IMR-90 (cell line): Measurements from ENCODE around the gene IL36RN. TPM values are rescaled to one million over a fixed set of nuclear protein-coding genes. Genes with fewer than 3 reads are reported as not detected.

ENCODE experiments used
- ATAC-seq: fragments of 200-7000 bp; cut with Tn5 transposase; 2 replicates; pipeline ENCODE4 v1.9.1; 2020; ENCODE audit warnings: low read depth, mild to moderate bottlenecking, moderate library complexity
- BruUV-seq: library from RNA; stranded (reverse); fragments of 400-500 nt; replicated peaks from 2 replicates; lab custom pipeline; 2021; lab: Mats Ljungman, UMichigan
- CTCF ChIA-PET: fragments of 300-600 bp; formaldehyde crosslinking; extraction: SDS; loops from one replicate; lab custom pipeline; 2021; ENCODE audit warnings: antibody characterized with exemption; lab: Yijun Ruan, JAX
- POLR2A ChIA-PET: fragments of 300-600 bp; sonication (Branson Sonifier 250); formaldehyde crosslinking; loops from one replicate; lab custom pipeline; 2022; ENCODE audit warnings: antibody characterized with exemption; ENCODE audit not compliant: unreplicated experiment; lab: Charles Lee
- DNase-seq: peaks from one replicate; pipeline ENCODE4 v3.0.0; 2013
- H2AFZ ChIP-seq: replicated peaks from 2 replicates; pipeline ENCODE3; 2013; ENCODE audit warnings: low read length, mild to moderate bottlenecking; ENCODE audit not compliant: poor library complexity
- H2AK5ac ChIP-seq: 2 replicates; pipeline ENCODE4 v1.6.1; 2013; ENCODE audit warnings: low read depth, low read length, inconsistent platforms
- H2AK9ac ChIP-seq: replicated peaks from 2 replicates; pipeline ENCODE3; 2013; ENCODE audit warnings: mild to moderate bottlenecking, low read depth, low read length, moderate library complexity; ENCODE audit not compliant: poor library complexity
- H2BK120ac ChIP-seq: 2 replicates; pipeline ENCODE4 v1.6.1; 2013; ENCODE audit warnings: low read depth, low read length, inconsistent platforms
- H2BK15ac ChIP-seq: 3 replicates; pipeline ENCODE4 v1.6.1; 2013; ENCODE audit warnings: low read depth, low read length, inconsistent platforms
- H2BK20ac ChIP-seq: 2 replicates; pipeline ENCODE4 v1.6.1; 2013; ENCODE audit warnings: low read depth, mild to moderate bottlenecking, inconsistent platforms, low read length, moderate library complexity
- H2BK5ac ChIP-seq: 2 replicates; pipeline ENCODE4 v1.6.1; 2013; ENCODE audit warnings: mild to moderate bottlenecking, low read depth, low read length, inconsistent platforms; ENCODE audit not compliant: poor library complexity, severe bottlenecking
- H3K14ac ChIP-seq: replicated peaks from 2 replicates; pipeline ENCODE4 v1.6.1; 2013; ENCODE audit warnings: low read depth, low read length, inconsistent platforms
- H3K18ac ChIP-seq: 2 replicates; pipeline ENCODE4 v1.6.1; 2013; ENCODE audit warnings: low read depth, low read length, control low read depth
- H3K23ac ChIP-seq: 2 replicates; pipeline ENCODE4 v1.6.1; 2013; ENCODE audit warnings: low read depth, low read length, inconsistent platforms
- H3K27ac ChIP-seq: 2 replicates; pipeline ENCODE4 v1.5.1; 2013; ENCODE audit warnings: mild to moderate bottlenecking, control low read depth, low read length; ENCODE audit not compliant: insufficient read depth
- H3K27me3 ChIP-seq: 2 replicates; pipeline ENCODE4 v1.6.1; 2013; ENCODE audit warnings: low read length; ENCODE audit not compliant: control insufficient read depth, insufficient read depth
- H3K36me3 ChIP-seq: 2 replicates; pipeline ENCODE4 v1.6.1; 2013; ENCODE audit warnings: low read length, mixed read lengths; ENCODE audit not compliant: control insufficient read depth, insufficient read depth
- H3K4ac ChIP-seq: 2 replicates; pipeline ENCODE4 v1.6.1; 2013; ENCODE audit warnings: low read depth, low read length, inconsistent platforms
- H3K4me1 ChIP-seq: 2 replicates; pipeline ENCODE4 v1.6.1; 2013; ENCODE audit warnings: low read length, mixed read lengths; ENCODE audit not compliant: control insufficient read depth, insufficient read depth
- H3K4me2 ChIP-seq: 2 replicates; pipeline ENCODE4 v1.6.1; 2013; ENCODE audit warnings: low read depth, mild to moderate bottlenecking, control low read depth, low read length, moderate library complexity
- H3K4me3 ChIP-seq: 2 replicates; pipeline ENCODE4 v1.5.1; 2013; ENCODE audit warnings: low read depth, mild to moderate bottlenecking, control low read depth, low read length, moderate library complexity; ENCODE audit not compliant: insufficient read depth
- H3K56ac ChIP-seq: 2 replicates; pipeline ENCODE4 v1.6.1; 2013; ENCODE audit warnings: low read length, inconsistent platforms; ENCODE audit not compliant: insufficient read depth; ENCODE audit errors: extremely low read depth
- H3K79me1 ChIP-seq, 2 experiments: 2 replicates each; pipeline ENCODE4 v1.6.1; 2013; ENCODE audit warnings: low read length in 2 of 2, inconsistent platforms in 1 of 2, low read depth in 1 of 2
- H3K9ac ChIP-seq: 2 replicates; pipeline ENCODE4 v1.6.1; 2013; ENCODE audit warnings: low read depth, low read length, control low read depth
- H3K9me1 ChIP-seq: 2 replicates; pipeline ENCODE4 v1.6.1; 2013; ENCODE audit warnings: low read length, inconsistent platforms; ENCODE audit not compliant: insufficient read depth
- H3K9me3 ChIP-seq: 2 replicates; pipeline ENCODE4 v1.6.1; 2013; ENCODE audit warnings: low read length; ENCODE audit not compliant: control insufficient read depth, insufficient read depth
- H4K20me1 ChIP-seq: 2 replicates; pipeline ENCODE4 v1.6.1; 2013; ENCODE audit warnings: low read length, inconsistent platforms; ENCODE audit not compliant: insufficient read depth
- H4K5ac ChIP-seq: 2 replicates; pipeline ENCODE4 v1.6.1; 2013; ENCODE audit warnings: mild to moderate bottlenecking, low read depth, low read length, control low read depth
- H4K8ac ChIP-seq, 2 experiments: 2 replicates each; pipeline ENCODE4 v1.6.1; 2013; ENCODE audit warnings: low read depth in 2 of 2, low read length in 2 of 2, control low read depth in 1 of 2, inconsistent platforms in 1 of 2
- H4K91ac ChIP-seq: 2 replicates; pipeline ENCODE4 v1.6.1; 2013; ENCODE audit warnings: low read depth, low read length, inconsistent platforms; ENCODE audit not compliant: insufficient read depth
- FOS ChIP-seq: fragments of 150-350 bp; IDR thresholded peaks from 2 replicates; pipeline ENCODE4 v1.6.1; 2016; ENCODE audit warnings: low read depth, low read length
- MXI1 ChIP-seq: IDR thresholded peaks from 2 replicates; pipeline ENCODE4 v1.6.1; 2012; ENCODE audit warnings: low read depth, mild to moderate bottlenecking, low read length, moderate library complexity, borderline replicate concordance
- RAD21 ChIP-seq: IDR thresholded peaks from 2 replicates; pipeline ENCODE4 v1.6.1; 2012; ENCODE audit warnings: low read length, improper control_type of control experiment
- RCOR1 ChIP-seq: IDR thresholded peaks from 2 replicates; pipeline ENCODE4 v1.6.1; 2012; ENCODE audit warnings: mild to moderate bottlenecking, low read length, improper control_type of control experiment; ENCODE audit not compliant: insufficient replicate concordance
- RFX5 ChIP-seq: IDR thresholded peaks from 2 replicates; pipeline ENCODE4 v1.8.0; 2012; ENCODE audit warnings: low read depth, mild to moderate bottlenecking, low read length, moderate library complexity
- SMC3 ChIP-seq: fragments of 150-350 bp; IDR thresholded peaks from 2 replicates; pipeline ENCODE4 v1.6.1; 2016; ENCODE audit warnings: low read depth, mild to moderate bottlenecking, antibody characterized with exemption, low read length, moderate library complexity
- USF2 ChIP-seq: fragments of 150-350 bp; IDR thresholded peaks from 2 replicates; pipeline ENCODE4 v1.6.1; 2017; ENCODE audit warnings: mild to moderate bottlenecking, antibody characterized with exemption, low read length, low read depth
- WGBS, 2 experiments: methylation state at CpG; one replicate each; pipeline versions ENCODE4 v1.1.5 to v1.1.7; 2013; ENCODE audit warnings: missing lambda C conversion rate in 2 of 2; ENCODE audit not compliant: insufficient read length in 1 of 2; ENCODE audit errors: extremely low coverage in 2 of 2; 5-methylcytosine and 5-hydroxymethylcytosine counted together
- dilution Hi-C: fragments of 300-500 bp; cut with HindIII; formaldehyde crosslinking; loops from one replicate; pipeline ENCODE4 v1.14.3; 2018; ENCODE audit warnings: low sequenced_read_pairs; ENCODE audit not compliant: unreplicated experiment
- in situ Hi-C: fragments of 300-500 bp; cut with MboI; formaldehyde crosslinking; loops from 3 replicates; pipeline ENCODE4 v1.14.3; 2019; ENCODE audit warnings: low sequenced_read_pairs, inconsistent platforms, mixed read lengths
- intact Hi-C: fragments of 100-400 bp; cut with micrococcal nuclease; formaldehyde crosslinking; loops from 2 replicates; pipeline ENCODE4 v1.10.0; 2022
- polyA plus RNA-seq, 3 experiments: library from polyadenylated mRNA; depleted of rRNA; stranded (reverse); fragments of >200 nt; gene quantifications; 2 replicates each; pipeline ENCODE4 v1.2.3, GENCODE V29; 2012; ENCODE audit warnings: low replicate concordance in 1 of 3
- total RNA-seq: library from RNA; depleted of rRNA; stranded (reverse); fragments of >200 nt; gene quantifications from 2 replicates; pipeline ENCODE4 v1.2.3, GENCODE V29; 2012

Gene IL36RN
- total and polyA plus RNA-seq, 2 of the 4 experiments (the other 2 are of a cell fraction): not detected

GRCh38 chr2:113073325-113073834 lies 14.4 kb downstream of the IL36RN start:
- no peak overlapping the region for H3K14ac ChIP-seq
- POLR2A ChIA-PET: no interaction called here

More at GRCh38 chr2:113073325-113073834, 14.4 kb downstream of the IL36RN start:
- DNase-seq (no peak), ATAC-seq (no peak)
- Histone ChIP-seq H3K4me2 (no peak overlapping the region), H4K91ac (no peak overlapping the region), H3K4me3 (no peak overlapping the region), H4K8ac (no peak overlapping the region), H2AFZ (no peak overlapping the region), H2BK5ac (no peak overlapping the region), H2AK9ac (no peak overlapping the region), H3K9me1 (no peaks in the 10 kb centered on the region), H3K36me3 (no peaks in the 10 kb centered on the region), H3K9ac (no peak overlapping the region), H2AK5ac (no peak overlapping the region), H3K79me1 (no peaks in the 10 kb centered on the region), H2BK120ac (no peak overlapping the region), H3K23ac (no peak overlapping the region), H2BK20ac (no peak overlapping the region), H4K20me1 (no peaks in the 10 kb centered on the region), H3K18ac (no peak overlapping the region), H3K27ac (no peak overlapping the region), H3K9me3 (no peaks in the 10 kb centered on the region), H3K4me1 (no peaks in the 10 kb centered on the region), H4K5ac (no peak overlapping the region), H3K56ac (no peak overlapping the region), H2BK15ac (no peak overlapping the region), H3K4ac (no peak overlapping the region), H3K27me3 (peaks cover 19% of the 10 kb centered on the region)
- in situ Hi-C loops: no loop called here
- BruUV-seq: no TSS peak
- WGBS, 2 experiments: no CpG with 5 or more reads among the region's 3 CpGs
- intact Hi-C loops: no loop called here
- dilution Hi-C loops: no loop called here
- CTCF ChIA-PET: interaction anchor here (0.6 kb wide), 1 partner anchor 15 kb away, joined by 3 read pairs; no protein-coding TSS in a partner anchor
- TF ChIP-seq RCOR1 (no peak), SMC3 (no peak), USF2 (no peak), MXI1 (no peak), FOS (no peak), RAD21 (no peak), RFX5 (no peak)
